MCF 10A (cell line): ENCODE data around the gene PCDHGA3. TPM values are rescaled to one million over a fixed set of nuclear protein-coding genes. Genes with fewer than 3 reads are reported as not detected.
"Not testable (repeated sequence)": the region's sequence is repeated elsewhere in the genome, so short reads cannot be mapped to it uniquely, and the experiment has no call there.

Experiments
- BruUV-seq: library from RNA; stranded (reverse); fragments of 400-500 nt; replicated peaks from 2 replicates; lab custom pipeline; 2021; lab: Mats Ljungman, UMichigan
- CTCF ChIA-PET: fragments of 300-600 bp; sonication (Branson Sonifier 250); formaldehyde crosslinking; extraction: SDS; loops from one replicate; lab custom pipeline; 2021; ENCODE audit warnings: antibody characterized with exemption, inconsistent platforms; lab: Yijun Ruan, JAX
- POLR2A ChIA-PET: fragments of 300-600, 350-650 bp; sonication (Branson Sonifier 250); formaldehyde crosslinking; extraction: SDS; loops from one replicate; lab custom pipeline; 2020; ENCODE audit warnings: antibody characterized with exemption, inconsistent platforms; lab: Yijun Ruan, JAX
- DNase-seq: peaks from one replicate; pipeline ENCODE4 v3.0.0-alpha.2; 2018; ENCODE audit not compliant: unreplicated experiment
- H3K27ac Mint-ChIP-seq: one replicate; pipeline ENCODE4 v1.8.0; 2022; ENCODE audit warnings: mild to moderate bottlenecking, low read depth, mixed read lengths; ENCODE audit not compliant: unreplicated experiment
- H3K27me3 Mint-ChIP-seq: one replicate; pipeline ENCODE4 v1.8.0; 2022; ENCODE audit warnings: mixed read lengths; ENCODE audit not compliant: insufficient read depth, unreplicated experiment
- H3K36me3 Mint-ChIP-seq: one replicate; pipeline ENCODE4 v1.8.0; 2022; ENCODE audit warnings: mild to moderate bottlenecking, moderate library complexity, mixed read lengths; ENCODE audit not compliant: insufficient read depth, unreplicated experiment
- H3K4me1 Mint-ChIP-seq: one replicate; pipeline ENCODE4 v1.8.0; 2022; ENCODE audit warnings: mixed read lengths; ENCODE audit not compliant: insufficient read depth, unreplicated experiment
- H3K4me3 Mint-ChIP-seq: one replicate; pipeline ENCODE4 v1.8.0; 2022; ENCODE audit warnings: mild to moderate bottlenecking, moderate library complexity, mixed read lengths; ENCODE audit not compliant: unreplicated experiment
- H3K9me3 Mint-ChIP-seq: one replicate; pipeline ENCODE4 v1.8.0; 2022; ENCODE audit warnings: mixed read lengths; ENCODE audit not compliant: unreplicated experiment
- intact Hi-C: fragments of 100-400 bp; cut with micrococcal nuclease; formaldehyde crosslinking; loops from 2 replicates; pipeline ENCODE4 v1.14.1; 2022
- total RNA-seq: library from RNA; stranded (reverse); gene quantifications from 2 replicates; pipeline ENCODE4 v1.2.3, GENCODE V29; 2022
- TF ChIP-seq, protein P1 (sequence below): fragments of 200-600 bp; IDR thresholded peaks from one replicate; pipeline ENCODE4 v1.8.0; 2022; ENCODE audit warnings: antibody characterized with exemption, mild to moderate bottlenecking; ENCODE audit not compliant: unreplicated experiment

Gene PCDHGA3
- total RNA-seq, 1 experiment from 2014 or later = 0.07 TPM

DNA sequence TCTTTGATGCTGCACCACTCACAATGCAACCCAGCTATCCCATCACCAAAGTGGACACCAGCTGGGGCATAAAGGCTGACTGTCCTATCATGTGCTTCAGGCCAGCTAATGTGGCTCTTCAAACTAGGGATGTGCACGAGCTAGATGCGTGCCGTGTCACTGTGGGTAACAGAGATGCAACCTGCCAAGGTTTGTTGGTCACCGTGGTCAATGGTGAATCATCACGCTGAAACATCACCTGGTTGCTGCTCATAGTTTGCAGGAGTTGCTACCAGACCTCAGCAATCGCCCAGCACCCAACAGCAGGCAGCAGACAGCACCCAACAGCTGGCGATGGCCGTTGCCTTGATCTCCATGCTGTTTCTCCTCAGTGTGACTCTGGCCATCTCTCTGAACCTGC is 15.4 kb upstream of the PCDHGA3 start:
- BruUV-seq = no TSS peak
- TF ChIP-seq, protein P1, sequence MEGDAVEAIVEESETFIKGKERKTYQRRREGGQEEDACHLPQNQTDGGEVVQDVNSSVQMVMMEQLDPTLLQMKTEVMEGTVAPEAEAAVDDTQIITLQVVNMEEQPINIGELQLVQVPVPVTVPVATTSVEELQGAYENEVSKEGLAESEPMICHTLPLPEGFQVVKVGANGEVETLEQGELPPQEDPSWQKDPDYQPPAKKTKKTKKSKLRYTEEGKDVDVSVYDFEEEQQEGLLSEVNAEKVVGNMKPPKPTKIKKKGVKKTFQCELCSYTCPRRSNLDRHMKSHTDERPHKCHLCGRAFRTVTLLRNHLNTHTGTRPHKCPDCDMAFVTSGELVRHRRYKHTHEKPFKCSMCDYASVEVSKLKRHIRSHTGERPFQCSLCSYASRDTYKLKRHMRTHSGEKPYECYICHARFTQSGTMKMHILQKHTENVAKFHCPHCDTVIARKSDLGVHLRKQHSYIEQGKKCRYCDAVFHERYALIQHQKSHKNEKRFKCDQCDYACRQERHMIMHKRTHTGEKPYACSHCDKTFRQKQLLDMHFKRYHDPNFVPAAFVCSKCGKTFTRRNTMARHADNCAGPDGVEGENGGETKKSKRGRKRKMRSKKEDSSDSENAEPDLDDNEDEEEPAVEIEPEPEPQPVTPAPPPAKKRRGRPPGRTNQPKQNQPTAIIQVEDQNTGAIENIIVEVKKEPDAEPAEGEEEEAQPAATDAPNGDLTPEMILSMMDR = no peak
- ChIA-PET CTCF (interaction anchor here (0.7 to 3.9 kb wide), 9 partner anchors 8 to 230 kb away, joined by 3 to 31 read pairs (median 3); partner anchors contain the start of genes PCDHB14, PCDHGB3 and TAF7), POLR2A (interaction anchor here (3.3 kb wide), 1 partner anchor 8 kb away, joined by 21 read pairs; the partner anchor contains the start of gene TAF7)
- Mint-ChIP-seq H3K27ac (no peak overlapping the region), H3K9me3 (peaks cover 15% of the 10 kb centered on the region), H3K36me3 (no peaks in the 10 kb centered on the region), H3K27me3 (no peaks in the 10 kb centered on the region), H3K4me3 (no peak overlapping the region), H3K4me1 (no peaks in the 10 kb centered on the region)
- no peak for DNase-seq
- intact Hi-C loops = no loop called here

DNA sequence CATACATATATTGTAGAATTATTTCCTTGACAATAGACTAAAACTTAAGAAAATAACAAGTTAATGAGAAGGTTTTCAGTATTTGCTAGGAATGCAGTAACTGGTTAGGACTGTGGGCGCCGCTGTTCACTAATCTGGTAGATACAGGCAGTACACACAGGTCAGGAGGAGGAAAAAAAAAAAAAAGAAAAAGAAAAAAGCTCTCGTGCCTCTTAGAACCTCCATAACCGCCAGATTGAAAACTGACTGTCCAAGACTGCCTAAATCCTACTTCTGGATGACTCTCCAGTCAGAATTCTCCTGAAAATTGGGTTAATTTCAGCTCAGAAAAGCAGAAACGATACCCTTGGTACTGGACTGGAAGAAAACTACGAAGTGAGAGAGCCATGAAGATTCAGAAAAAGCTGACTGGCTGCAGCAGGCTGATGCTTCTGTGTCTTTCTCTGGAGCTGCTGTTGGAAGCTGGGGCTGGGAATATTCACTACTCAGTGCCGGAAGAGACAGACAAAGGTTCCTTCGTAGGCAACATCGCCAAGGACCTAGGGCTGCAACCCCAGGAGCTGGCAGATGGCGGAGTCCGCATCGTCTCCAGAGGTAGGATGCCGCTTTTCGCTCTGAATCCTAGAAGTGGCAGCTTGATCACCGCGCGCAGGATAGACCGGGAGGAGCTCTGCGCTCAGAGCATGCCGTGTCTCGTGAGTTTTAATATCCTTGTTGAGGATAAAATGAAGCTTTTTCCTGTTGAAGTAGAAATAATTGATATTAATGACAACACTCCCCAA is 13.1 kb upstream of the PCDHGA3 start, which contains the start of gene PCDHGA1:
PCDHGA1 (plus strand) TSS at position 216 of the 782 bp plus-strand sequence.
- no peaks in the 10 kb centered on the region for H3K27me3 Mint-ChIP-seq
- no TSS peak for BruUV-seq
- ChIA-PET CTCF (interaction anchor here (0.6 to 3.9 kb wide), 13 partner anchors 8 to 247 kb away, joined by 3 to 31 read pairs (median 5); partner anchors contain the start of genes PCDHB14 and TAF7), POLR2A (interaction anchor here (3.3 kb wide), 1 partner anchor 10 kb away, joined by 21 read pairs; the partner anchor contains the start of gene TAF7)
- H3K9me3 Mint-ChIP-seq = peaks cover 7% of the 10 kb centered on the region
- H3K4me1 Mint-ChIP-seq = no peaks in the 10 kb centered on the region
- intact Hi-C loops = no loop called here
- DNase-seq = peak; percentile 60
- peak within 1 kb of the TSS; percentile 58 for H3K4me3 Mint-ChIP-seq
- TF ChIP-seq, protein P1 = peak; percentile 47
- no peaks in the 10 kb centered on the region for H3K36me3 Mint-ChIP-seq
- no peak within 1 kb of the TSS for H3K27ac Mint-ChIP-seq

DNA sequence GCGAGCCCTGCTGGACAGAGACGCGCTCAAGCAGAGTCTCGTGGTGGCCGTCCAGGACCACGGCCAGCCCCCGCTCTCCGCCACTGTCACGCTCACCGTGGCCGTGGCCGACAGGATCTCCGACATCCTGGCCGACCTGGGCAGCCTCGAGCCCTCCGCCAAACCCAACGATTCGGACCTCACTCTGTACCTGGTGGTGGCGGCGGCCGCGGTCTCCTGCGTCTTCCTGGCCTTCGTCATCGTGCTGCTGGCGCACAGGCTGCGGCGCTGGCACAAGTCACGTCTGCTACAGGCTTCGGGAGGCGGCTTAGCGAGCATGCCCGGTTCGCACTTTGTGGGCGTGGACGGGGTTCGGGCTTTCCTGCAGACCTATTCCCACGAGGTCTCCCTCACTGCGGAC is 11.1 kb upstream of the PCDHGA3 start:
- intact Hi-C loops, H3K27me3 Mint-ChIP-seq, H3K36me3 Mint-ChIP-seq, H3K27ac Mint-ChIP-seq, H3K4me1 Mint-ChIP-seq, DNase-seq, H3K4me3 Mint-ChIP-seq, BruUV-seq: not testable (repeated sequence)
- CTCF ChIA-PET = interaction anchor here (3.5 kb wide), 1 partner anchor 13 kb away, joined by 18 read pairs; the partner anchor contains the start of gene TAF7
- H3K9me3 Mint-ChIP-seq = peaks cover 14% of the 10 kb centered on the region
- POLR2A ChIA-PET = interaction anchor here (0.7 to 0.8 kb wide), 2 partner anchors 8 to 12 kb away, joined by 3 to 5 read pairs; partner anchors contain the start of gene TAF7

DNA sequence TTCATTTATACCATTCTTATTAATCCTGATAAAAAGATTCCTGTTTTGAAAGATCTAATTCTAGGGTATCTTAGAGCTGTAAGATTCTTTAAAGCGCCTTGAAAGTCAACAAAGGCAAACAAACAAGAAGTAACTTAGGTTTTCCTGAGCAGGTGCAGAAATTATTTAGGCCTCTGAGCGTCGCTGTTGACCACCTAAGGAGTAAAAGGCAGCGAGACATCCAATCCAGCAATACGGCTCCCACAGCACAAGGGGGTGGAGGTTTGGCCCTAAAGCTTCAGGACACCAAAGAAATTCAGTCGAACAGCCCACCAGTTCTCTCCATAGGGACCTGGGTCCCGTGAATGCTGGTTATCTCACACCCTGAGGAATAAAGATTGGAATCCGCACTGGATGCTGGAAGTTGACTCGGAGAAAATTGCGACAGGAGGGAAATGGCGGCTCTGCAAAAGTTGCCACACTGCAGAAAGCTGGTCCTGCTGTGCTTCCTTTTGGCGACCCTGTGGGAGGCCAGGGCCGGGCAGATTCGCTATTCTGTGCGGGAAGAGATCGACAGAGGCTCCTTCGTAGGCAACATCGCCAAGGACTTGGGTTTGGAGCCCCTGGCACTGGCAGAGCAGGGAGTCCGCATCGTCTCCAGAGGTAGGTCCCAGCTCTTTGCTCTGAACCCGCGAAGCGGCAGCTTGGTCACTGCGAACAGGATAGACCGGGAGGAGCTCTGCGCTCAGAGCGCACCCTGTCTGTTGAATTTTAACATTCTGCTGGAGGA is 4.9 kb upstream of the PCDHGA3 start, which contains the start of gene PCDHGA2:
PCDHGA2 (plus strand) TSS at position 223 of the 769 bp plus-strand sequence.
- TF ChIP-seq, protein P1 = peak; percentile 30
- peaks cover 4% of the 10 kb centered on the region for H3K36me3 Mint-ChIP-seq
- ChIA-PET POLR2A (interaction anchor here (0.9 kb wide), 1 partner anchor 18 kb away, joined by 3 read pairs; the partner anchor contains the start of gene TAF7), CTCF (interaction anchor here (0.6 to 1.4 kb wide), 8 partner anchors 8 to 377 kb away, joined by 3 to 8 read pairs (median 4); partner anchors contain the start of genes PCDHB10 and TAF7)
- H3K27ac Mint-ChIP-seq = no peak within 1 kb of the TSS
- H3K4me3 Mint-ChIP-seq = peak within 1 kb of the TSS; percentile 30
- H3K27me3 Mint-ChIP-seq = no peaks in the 10 kb centered on the region
- H3K9me3 Mint-ChIP-seq = peaks cover 57% of the 10 kb centered on the region
- intact Hi-C loops = no loop called here
- no TSS peak for BruUV-seq
- DNase-seq = peak; percentile 34
- H3K4me1 Mint-ChIP-seq = no peaks in the 10 kb centered on the region

DNA sequence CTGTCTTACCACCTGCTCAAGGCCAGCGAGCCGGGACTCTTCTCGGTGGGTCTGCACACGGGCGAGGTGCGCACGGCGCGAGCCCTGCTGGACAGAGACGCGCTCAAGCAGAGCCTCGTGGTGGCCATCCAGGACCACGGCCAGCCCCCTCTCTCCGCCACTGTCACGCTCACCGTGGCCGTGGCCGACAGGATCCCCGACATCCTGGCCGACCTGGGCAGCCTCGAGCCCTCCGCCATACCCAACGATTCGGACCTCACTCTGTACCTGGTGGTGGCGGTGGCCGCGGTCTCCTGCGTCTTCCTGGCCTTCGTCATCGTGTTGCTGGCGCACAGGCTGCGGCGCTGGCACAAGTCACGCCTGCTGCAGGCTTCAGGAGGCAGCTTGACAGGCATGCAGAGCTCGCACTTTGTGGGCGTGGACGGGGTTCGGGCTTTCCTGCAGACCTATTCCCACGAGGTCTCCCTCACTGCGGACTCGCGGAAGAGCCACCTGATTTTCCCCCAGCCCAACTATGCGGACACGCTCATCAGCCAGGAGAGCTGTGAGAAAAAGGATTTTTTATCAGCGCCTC is 2.8 kb upstream of the PCDHGA3 start:
- POLR2A ChIA-PET = interaction anchor here (0.9 kb wide), 1 partner anchor 182 kb away, joined by 3 read pairs; no protein-coding TSS in a partner anchor
- BruUV-seq, DNase-seq, intact Hi-C loops, H3K36me3 Mint-ChIP-seq, H3K27ac Mint-ChIP-seq, H3K4me1 Mint-ChIP-seq, H3K27me3 Mint-ChIP-seq, CTCF ChIA-PET, H3K4me3 Mint-ChIP-seq: not testable (repeated sequence)
- peaks cover 59% of the 10 kb centered on the region for H3K9me3 Mint-ChIP-seq
